Rectal smooth muscle tissue (tissue), 1 donor: ENCODE results near the gene FFAR1.
A peak's percentile ranks its signal among the peaks of the same experiment; 100 is the strongest.

Experiments used
- H3K27ac ChIP-seq: one replicate; pipeline ENCODE4 v1.7.0; 2013; ENCODE audit warnings: low read depth, low read length, inconsistent platforms
- H3K27me3 ChIP-seq: one replicate; pipeline ENCODE4 v1.7.0; 2013; ENCODE audit warnings: low read length; ENCODE audit not compliant: control insufficient read depth, insufficient read depth
- H3K36me3 ChIP-seq: one replicate; pipeline ENCODE4 v1.7.0; 2013; ENCODE audit warnings: low read length; ENCODE audit not compliant: control insufficient read depth, insufficient read depth
- H3K4me1 ChIP-seq: one replicate; pipeline ENCODE4 v1.7.0; 2013; ENCODE audit warnings: low read length; ENCODE audit not compliant: control insufficient read depth, insufficient read depth
- H3K4me3 ChIP-seq: one replicate; pipeline ENCODE4 v1.7.0; 2013; ENCODE audit warnings: low read length
- H3K9ac ChIP-seq: one replicate; pipeline ENCODE4 v1.7.0; 2013; ENCODE audit warnings: low read length

Gene FFAR1

DNA sequence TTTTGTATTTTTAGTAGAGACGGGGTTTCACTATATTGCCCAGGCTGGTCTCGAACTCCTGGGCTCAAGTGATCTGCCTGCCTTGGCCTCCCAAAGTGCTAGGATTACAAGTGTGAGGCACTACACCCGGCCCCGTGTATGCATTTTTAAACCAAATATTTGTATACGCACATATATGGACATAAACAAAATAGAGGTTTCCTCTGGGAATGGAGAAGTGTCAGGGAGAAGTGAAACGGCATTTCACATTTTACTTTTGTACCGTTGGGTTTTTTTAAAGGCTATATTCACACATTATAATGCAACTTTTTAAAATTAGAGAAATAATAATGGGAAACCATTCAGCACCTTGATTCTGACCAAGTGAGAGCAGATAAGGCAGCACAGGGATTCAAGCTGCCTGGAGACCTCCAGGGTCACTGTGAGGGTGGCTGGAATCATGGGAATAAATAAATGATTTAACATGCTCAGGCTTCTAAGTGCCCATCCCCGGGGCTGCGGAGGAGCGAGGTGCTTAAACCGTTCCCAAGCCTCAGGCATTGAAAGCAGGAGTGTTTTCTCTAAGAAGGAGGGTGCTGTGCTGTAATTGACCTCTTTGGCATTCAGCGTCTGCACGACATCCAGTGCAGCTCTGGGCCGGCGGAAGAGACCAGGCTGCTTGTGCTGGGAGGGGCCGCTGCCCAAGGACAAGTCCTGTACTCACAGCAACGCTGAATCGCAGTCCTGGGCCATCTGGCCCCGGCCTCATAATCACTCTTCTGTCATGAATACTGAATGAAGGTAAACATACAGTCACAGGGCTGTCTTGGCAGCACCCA lies 47.9 kb downstream of the FFAR1 start:
- Histone ChIP-seq H3K27ac (peak overlapping the region; percentile 2), H3K4me1 (no peaks in the 10 kb centered on the region), H3K4me3 (no peak overlapping the region), H3K27me3 (no peaks in the 10 kb centered on the region), H3K36me3 (no peaks in the 10 kb centered on the region), H3K9ac (no peak overlapping the region)

DNA sequence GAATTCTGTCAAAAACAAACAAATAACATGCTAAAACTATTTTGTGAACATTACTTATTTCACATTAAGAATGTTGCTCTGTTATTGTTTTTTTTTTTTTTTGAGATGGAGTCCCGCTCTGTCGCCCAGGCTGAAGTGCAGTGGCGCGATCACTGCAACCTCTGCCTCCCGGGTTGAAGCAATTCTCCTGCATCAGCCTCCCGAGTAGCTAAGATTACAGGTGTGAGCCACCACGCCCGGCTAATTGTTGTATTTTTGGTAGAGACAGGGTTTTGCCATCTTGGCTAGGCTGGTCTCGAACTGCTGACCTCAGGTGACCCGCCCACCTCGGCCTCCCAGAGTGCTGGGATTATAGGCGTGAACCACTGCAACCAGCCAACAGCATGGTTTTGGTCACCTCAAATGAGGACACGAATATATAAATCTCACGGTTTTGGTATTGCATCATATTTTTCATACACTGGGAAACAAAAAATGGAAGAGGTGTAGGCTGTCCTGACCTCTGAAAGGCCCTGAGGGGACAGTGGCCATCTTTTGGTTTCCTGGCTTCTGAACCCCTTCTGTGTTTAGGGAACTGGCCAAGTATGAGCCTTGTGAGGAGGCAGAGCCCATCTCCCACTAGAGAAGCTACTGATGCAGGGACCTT lies 48.7 kb downstream of the FFAR1 start:
- no peak overlapping the region for H3K9ac ChIP-seq
- peak overlapping the region; percentile 2 for H3K27ac ChIP-seq

DNA sequence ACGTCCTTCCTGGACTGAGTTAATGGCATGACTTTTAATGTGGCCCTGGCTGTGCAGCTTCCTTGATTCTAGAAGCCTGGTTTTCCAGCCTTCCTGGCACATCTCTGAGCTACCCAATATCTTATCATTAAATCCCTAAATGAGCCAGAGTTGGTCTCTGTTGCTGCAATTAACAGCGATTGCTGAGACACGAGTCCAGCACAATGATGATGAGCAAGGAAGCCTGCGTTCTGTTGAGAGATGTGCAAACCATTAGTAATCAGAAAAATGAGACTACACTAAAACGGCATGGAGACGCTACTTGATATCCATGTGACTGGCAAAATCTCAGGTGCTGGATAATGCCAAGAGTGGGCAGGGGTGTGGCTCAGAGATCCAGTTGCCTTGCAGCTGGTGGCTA lies 49.4 kb downstream of the FFAR1 start:
- no peak overlapping the region for H3K27ac ChIP-seq
- H3K27me3 ChIP-seq = no peaks in the 10 kb centered on the region
- H3K4me1 ChIP-seq = no peaks in the 10 kb centered on the region
- no peak overlapping the region for H3K4me3 ChIP-seq
- H3K36me3 ChIP-seq = no peaks in the 10 kb centered on the region
- no peak overlapping the region for H3K9ac ChIP-seq

More for the DNA sequence above, 48.7 kb downstream of the FFAR1 start:
- Histone ChIP-seq H3K4me3 (no peak overlapping the region), H3K36me3 (no peaks in the 10 kb centered on the region), H3K27me3 (no peaks in the 10 kb centered on the region), H3K4me1 (no peaks in the 10 kb centered on the region)
